GM23248 (cell line): ENCODE results near the gene ADGRD1.

Source experiments
- EZH2 ChIP-seq: fragments of 200-600 bp; sonication (generic); IDR thresholded peaks from 2 replicates; pipeline ENCODE4 v1.6.1; 2018; ENCODE audit warnings: antibody characterized with exemption, mild to moderate bottlenecking; ENCODE audit not compliant: insufficient read depth, poor library complexity, severe bottlenecking
- EZH2phosphoT487 ChIP-seq: fragments of 200-600 bp; sonication (generic); IDR thresholded peaks from 2 replicates; pipeline ENCODE4 v1.6.1; 2018; ENCODE audit warnings: antibody characterized with exemption, moderate library complexity, mild to moderate bottlenecking, low read depth; ENCODE audit not compliant: insufficient read depth

- no peak for TF ChIP-seq EZH2phosphoT487
- TF ChIP-seq EZH2, result no peak
These were observed 182.8 kb downstream of the ADGRD1 start for GRCh38 chr12:131136539-131136872.
